BLaER1 (cell line): ENCODE results near the gene EXOG.

Experiments
- H3K27ac ChIP-seq: shearing (Covaris generic); formaldehyde crosslinking; 2 replicates; pipeline ENCODE4 v1.8.1; 2022
- H3K27me3 ChIP-seq: shearing (Covaris generic); formaldehyde crosslinking; 2 replicates; pipeline ENCODE4 v1.8.1; 2022
- H3K36me3 ChIP-seq: shearing (Covaris generic); formaldehyde crosslinking; 2 replicates; pipeline ENCODE4 v1.8.1; 2022
- H3K4me1 ChIP-seq: shearing (Covaris generic); formaldehyde crosslinking; 2 replicates; pipeline ENCODE4 v1.8.1; 2022
- H3K4me2 ChIP-seq: shearing (Covaris generic); formaldehyde crosslinking; 2 replicates; pipeline ENCODE4 v1.8.1; 2022
- H3K4me3 ChIP-seq: shearing (Covaris generic); formaldehyde crosslinking; 2 replicates; pipeline ENCODE4 v1.8.1; 2022
- H3K9ac ChIP-seq: shearing (Covaris generic); formaldehyde crosslinking; 2 replicates; pipeline ENCODE4 v1.8.1; 2022
- H3K9me3 ChIP-seq: shearing (Covaris generic); formaldehyde crosslinking; 2 replicates; pipeline ENCODE4 v1.8.1; 2022
- H4K20me1 ChIP-seq: shearing (Covaris generic); formaldehyde crosslinking; 2 replicates; pipeline ENCODE4 v1.8.1; 2022
- Cebpa-rat ChIP-seq: shearing (Covaris generic); IDR thresholded peaks from 2 replicates; pipeline ENCODE4 v1.8.1; 2022

Gene EXOG

DNA sequence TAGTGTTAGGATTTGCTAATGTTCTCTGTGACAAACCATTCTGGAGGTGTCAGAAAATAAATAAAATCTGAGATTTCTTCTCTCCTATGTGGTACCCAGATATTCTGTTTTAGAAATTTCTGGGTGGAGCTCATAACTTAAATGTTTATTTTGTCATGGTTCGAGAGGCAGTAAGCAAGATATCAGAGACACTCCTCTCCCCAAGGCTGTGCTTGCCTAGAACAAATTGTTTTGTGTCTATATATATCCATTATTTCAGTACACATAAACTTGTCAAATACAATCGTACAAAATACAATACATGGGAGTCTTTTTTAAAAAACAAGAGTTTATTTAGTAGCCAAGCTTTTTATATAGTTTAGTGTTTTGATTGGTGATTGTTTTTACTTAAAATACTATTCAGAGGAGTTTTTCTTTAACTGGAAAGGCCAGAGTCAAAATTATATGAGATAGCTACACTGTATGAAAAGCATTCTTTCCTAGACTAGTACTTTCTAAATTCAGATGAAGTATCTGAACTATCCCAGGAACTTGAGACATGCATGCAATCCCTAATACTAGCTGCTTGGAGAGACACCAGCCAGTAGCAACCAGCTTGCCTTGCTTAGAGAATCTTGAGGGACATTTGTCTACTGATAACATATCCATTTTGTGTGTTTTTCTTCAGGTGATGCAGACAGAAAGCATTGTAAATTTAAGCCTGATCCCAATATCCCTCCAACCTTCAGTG is 4.7 kb downstream of the EXOG start:
- Histone ChIP-seq H3K4me3 (no peak overlapping the region), H3K27me3 (no peaks in the 10 kb centered on the region), H3K9me3 (no peaks in the 10 kb centered on the region), H3K27ac (no peak overlapping the region), H3K4me2 (no peak overlapping the region), H4K20me1 (no peaks in the 10 kb centered on the region), H3K36me3 (peaks cover 47% of the 10 kb centered on the region), H3K4me1 (peaks cover 12% of the 10 kb centered on the region), H3K9ac (no peak overlapping the region)
- no peak for TF ChIP-seq Cebpa-rat

DNA sequence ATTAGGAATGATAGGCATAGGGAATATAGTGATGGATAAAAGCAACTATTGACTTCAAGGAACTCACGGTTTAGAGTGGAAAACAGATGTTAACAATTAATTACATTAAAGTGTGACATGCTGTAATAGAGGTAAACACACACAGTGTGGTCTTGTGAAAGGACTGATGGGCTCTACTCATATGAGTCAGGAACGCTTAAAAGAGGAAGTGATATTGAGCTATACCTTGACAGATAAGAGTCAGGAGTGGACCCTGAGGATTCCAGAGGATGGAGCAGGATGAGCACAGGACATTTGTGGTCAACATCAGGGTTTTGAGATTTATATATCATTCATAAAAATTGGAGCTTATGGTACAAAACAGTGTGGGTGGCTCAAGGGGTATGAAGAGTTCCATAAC is 11.0 kb downstream of the EXOG start:
- Histone ChIP-seq H3K4me1 (no peaks in the 10 kb centered on the region), H3K27ac (no peak overlapping the region), H3K4me2 (no peak overlapping the region), H3K36me3 (peaks cover 51% of the 10 kb centered on the region), H3K27me3 (no peaks in the 10 kb centered on the region), H3K9me3 (no peaks in the 10 kb centered on the region), H3K4me3 (no peak overlapping the region), H4K20me1 (no peaks in the 10 kb centered on the region), H3K9ac (no peak overlapping the region)
- no peak for TF ChIP-seq Cebpa-rat

DNA sequence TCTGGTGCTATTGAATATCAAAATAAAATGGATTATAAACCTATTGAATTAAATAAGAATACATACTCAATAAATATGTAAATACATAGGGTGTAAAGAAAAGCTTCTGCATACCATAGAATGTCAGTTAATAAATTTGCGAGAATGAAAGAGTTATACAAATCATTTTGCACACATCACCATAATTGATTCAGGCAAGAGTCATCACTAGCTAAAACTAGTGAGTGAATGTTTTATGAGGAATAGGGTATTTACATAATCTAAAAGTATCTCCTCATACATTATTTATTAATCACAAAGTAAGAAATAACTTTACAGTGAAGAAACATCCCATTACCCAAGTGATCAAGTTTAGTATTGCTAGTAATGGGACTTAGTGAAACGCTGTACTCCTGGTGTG is 13.6 kb downstream of the EXOG start:
- TF ChIP-seq Cebpa-rat = no peak
- peaks cover 56% of the 10 kb centered on the region for H3K36me3 ChIP-seq
- H3K9ac ChIP-seq = no peak overlapping the region
- no peaks in the 10 kb centered on the region for H3K9me3 ChIP-seq
- no peaks in the 10 kb centered on the region for H3K27me3 ChIP-seq
- H4K20me1 ChIP-seq = no peaks in the 10 kb centered on the region
- H3K4me1 ChIP-seq = no peaks in the 10 kb centered on the region
- H3K27ac ChIP-seq = no peak overlapping the region
- no peak overlapping the region for H3K4me3 ChIP-seq
- no peak overlapping the region for H3K4me2 ChIP-seq

- no peaks in the 10 kb centered on the region for H3K9me3 ChIP-seq
- H3K36me3 ChIP-seq = peaks cover 59% of the 10 kb centered on the region
- H3K9ac ChIP-seq = no peak overlapping the region
- no peak for TF ChIP-seq Cebpa-rat
- no peaks in the 10 kb centered on the region for H3K27me3 ChIP-seq
- no peak overlapping the region for H3K4me3 ChIP-seq
- no peak overlapping the region for H3K4me2 ChIP-seq
- H3K27ac ChIP-seq = no peak overlapping the region
- H3K4me1 ChIP-seq = no peaks in the 10 kb centered on the region
- no peaks in the 10 kb centered on the region for H4K20me1 ChIP-seq
Observed at GRCh38 chr3:38510631-38511030, 14.5 kb downstream of the EXOG start.

GRCh38 chr3:38511546-38511945 is 15.4 kb downstream of the EXOG start:
- no peak overlapping the region for H3K4me3 ChIP-seq
- no peaks in the 10 kb centered on the region for H4K20me1 ChIP-seq
- no peak overlapping the region for H3K4me2 ChIP-seq
- no peak overlapping the region for H3K9ac ChIP-seq
- H3K9me3 ChIP-seq = no peaks in the 10 kb centered on the region
- no peaks in the 10 kb centered on the region for H3K4me1 ChIP-seq
- no peak overlapping the region for H3K27ac ChIP-seq
- peaks cover 56% of the 10 kb centered on the region for H3K36me3 ChIP-seq
- no peak for TF ChIP-seq Cebpa-rat
- H3K27me3 ChIP-seq = no peaks in the 10 kb centered on the region

DNA sequence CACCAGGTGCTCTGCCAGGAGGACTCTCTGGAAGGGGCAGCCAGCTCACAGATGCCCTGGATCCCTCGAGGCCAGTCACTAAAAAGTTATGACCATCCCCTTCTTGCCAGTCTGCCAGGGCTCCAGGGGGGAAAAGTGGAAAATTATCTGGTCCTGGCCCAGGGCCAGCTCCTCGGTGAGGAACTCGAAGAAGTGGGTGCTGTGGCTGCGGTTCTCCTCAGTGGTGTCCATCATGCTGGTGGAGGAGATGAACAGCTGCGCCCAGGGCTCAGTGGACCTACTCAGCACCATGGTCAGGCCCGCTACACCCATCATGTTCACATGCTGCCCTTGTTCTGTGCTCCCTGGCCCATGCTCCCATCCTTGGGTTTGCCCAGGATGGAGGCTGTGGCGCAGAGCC is 19.2 kb downstream of the EXOG start:
- H4K20me1 ChIP-seq = no peaks in the 10 kb centered on the region
- no peak overlapping the region for H3K4me2 ChIP-seq
- no peaks in the 10 kb centered on the region for H3K27me3 ChIP-seq
- peaks cover 34% of the 10 kb centered on the region for H3K36me3 ChIP-seq
- H3K9ac ChIP-seq = no peak overlapping the region
- TF ChIP-seq Cebpa-rat = no peak
- no peak overlapping the region for H3K4me3 ChIP-seq
- peaks cover 21% of the 10 kb centered on the region for H3K4me1 ChIP-seq
- H3K9me3 ChIP-seq = no peaks in the 10 kb centered on the region
- no peak overlapping the region for H3K27ac ChIP-seq

- Histone ChIP-seq H3K9me3 (no peaks in the 10 kb centered on the region), H3K4me3 (no peak overlapping the region), H3K4me1 (peaks cover 23% of the 10 kb centered on the region), H3K36me3 (peaks cover 30% of the 10 kb centered on the region), H3K9ac (no peak overlapping the region), H3K27ac (no peak overlapping the region), H3K4me2 (no peak overlapping the region), H3K27me3 (no peaks in the 10 kb centered on the region), H4K20me1 (no peaks in the 10 kb centered on the region)
- TF ChIP-seq Cebpa-rat = no peak
Observed at GRCh38 chr3:38516669-38517068, 20.5 kb downstream of the EXOG start.

DNA sequence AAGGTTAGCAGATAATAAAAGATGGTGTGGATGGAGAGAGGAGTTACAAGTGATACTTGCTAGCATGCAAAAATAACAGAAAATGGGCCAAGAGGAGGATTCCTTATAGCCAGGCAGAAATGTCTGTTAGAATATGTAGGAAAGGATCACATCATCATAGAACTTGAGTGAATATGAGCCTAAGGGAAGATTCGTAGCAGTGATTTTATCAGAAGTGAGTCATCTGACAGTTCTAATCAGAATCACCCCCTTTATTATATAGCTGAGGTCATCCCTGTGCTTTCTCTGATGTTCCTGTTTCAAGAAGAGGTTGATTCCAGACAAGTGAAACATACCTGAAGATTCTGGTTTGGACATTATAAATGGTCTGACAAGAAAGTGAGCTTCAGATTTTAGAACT is 22.9 kb downstream of the EXOG start:
- Histone ChIP-seq H3K4me3 (no peak overlapping the region), H3K27ac (no peak overlapping the region), H3K4me1 (peaks cover 23% of the 10 kb centered on the region), H3K9me3 (no peaks in the 10 kb centered on the region), H4K20me1 (no peaks in the 10 kb centered on the region), H3K9ac (no peak overlapping the region), H3K36me3 (peaks cover 40% of the 10 kb centered on the region), H3K27me3 (no peaks in the 10 kb centered on the region), H3K4me2 (peak overlapping the region; percentile 65)
- no peak for TF ChIP-seq Cebpa-rat

DNA sequence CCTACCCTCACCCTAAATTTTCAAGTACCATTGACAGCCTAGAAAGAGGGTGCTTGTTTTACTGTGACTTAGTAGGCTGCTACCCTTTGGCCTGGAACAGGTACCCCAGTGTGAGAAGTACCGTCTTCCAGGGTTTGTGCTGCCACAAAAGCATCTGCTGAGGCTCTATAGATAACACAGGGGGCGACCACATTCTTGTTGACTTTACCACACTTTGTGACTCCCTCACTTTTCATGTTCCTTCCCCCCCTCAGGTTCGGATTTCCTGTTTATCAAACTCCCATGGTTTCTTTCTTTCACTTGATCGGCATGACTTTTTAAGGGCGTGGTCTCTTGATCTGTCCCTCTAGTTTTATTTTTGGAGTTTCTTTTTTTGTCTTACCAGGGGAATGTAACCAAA is 23.5 kb downstream of the EXOG start:
- Histone ChIP-seq H3K36me3 (peaks cover 41% of the 10 kb centered on the region), H3K4me3 (no peak overlapping the region), H3K9me3 (no peaks in the 10 kb centered on the region), H4K20me1 (no peaks in the 10 kb centered on the region), H3K4me2 (peak overlapping the region; percentile 65), H3K9ac (0 out of 2 replicates have a peak overlapping the region, but pooled peaks have one; percentile 18), H3K27ac (peak overlapping the region; percentile 24; the same call in 1 of the 2 replicates), H3K4me1 (peaks cover 23% of the 10 kb centered on the region), H3K27me3 (no peaks in the 10 kb centered on the region)
- TF ChIP-seq Cebpa-rat = no peak

DNA sequence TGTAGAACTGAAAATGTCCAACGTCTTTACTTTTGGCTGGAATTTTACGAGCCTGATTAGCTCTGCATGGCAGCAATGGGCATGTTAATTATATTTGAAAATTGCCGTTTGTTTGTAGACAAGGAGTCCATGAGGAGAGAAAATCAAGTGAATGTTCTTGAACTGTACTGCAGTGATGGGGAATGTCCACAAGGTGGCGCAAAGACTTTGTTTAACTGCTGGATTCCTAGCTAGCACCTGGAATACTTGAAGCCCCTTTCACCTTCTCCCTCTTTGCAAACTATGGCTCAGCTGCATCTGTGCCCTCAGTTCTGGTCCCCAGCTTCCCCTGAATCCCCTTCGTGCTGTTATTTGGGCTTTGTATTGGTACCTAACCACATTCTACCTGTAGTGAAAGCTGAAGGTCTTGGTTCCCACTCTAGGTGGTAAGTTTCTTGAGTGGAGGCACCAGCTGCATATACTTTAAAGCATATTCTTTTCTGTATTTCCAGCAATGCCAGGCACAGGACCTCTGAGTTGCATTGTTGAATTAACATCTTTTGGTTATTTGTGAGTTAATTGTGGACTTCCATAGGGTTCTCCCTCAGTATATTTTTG is 25.3 kb downstream of the EXOG start:
- H3K4me3 ChIP-seq = no peak overlapping the region
- no peak for TF ChIP-seq Cebpa-rat
- no peak overlapping the region for H3K4me2 ChIP-seq
- H3K27me3 ChIP-seq = no peaks in the 10 kb centered on the region
- H3K9me3 ChIP-seq = no peaks in the 10 kb centered on the region
- H3K4me1 ChIP-seq = peaks cover 23% of the 10 kb centered on the region
- no peak overlapping the region for H3K9ac ChIP-seq
- H4K20me1 ChIP-seq = no peaks in the 10 kb centered on the region
- H3K27ac ChIP-seq = no peak overlapping the region
- peaks cover 49% of the 10 kb centered on the region for H3K36me3 ChIP-seq
